Coronary artery (tissue), 2 donors: ENCODE measurements around the gene KRTAP10-3.

Experiments used
- DNase-seq: peaks from one replicate; pipeline ENCODE4 v3.0.0-alpha.2; 2017; ENCODE audit warnings: low spot score
- H3K27ac ChIP-seq, 2 donors: fragments of 200-600 bp; sonication (generic); one replicate each; pipeline ENCODE4 v1.5.1; 2016 to 2019
- H3K4me3 ChIP-seq: fragments of 200-600 bp; sonication (generic); 2 replicates; pipeline ENCODE4 v1.5.1; 2016; ENCODE audit warnings: mild to moderate bottlenecking, moderate library complexity
- CTCF ChIP-seq: fragments of 200-600 bp; sonication (generic); IDR thresholded peaks from one replicate; pipeline ENCODE4 v1.5.1; 2019; ENCODE audit warnings: antibody characterized with exemption

Gene KRTAP10-3

GRCh38 chr21:44516342-44516741 is 42.3 kb downstream of the KRTAP10-3 start:
- TF ChIP-seq CTCF = no peak
- no peak overlapping the region for H3K27ac ChIP-seq
- no peak for DNase-seq
- no peak overlapping the region for H3K4me3 ChIP-seq

GRCh38 chr21:44515359-44516165 is 43.0 kb downstream of the KRTAP10-3 start:
- TF ChIP-seq CTCF = no peak
- DNase-seq = no peak

GRCh38 chr21:44514746-44515358 is 43.7 kb downstream of the KRTAP10-3 start:
- TF ChIP-seq CTCF = no peak
- no peak for DNase-seq
- no peak overlapping the region for H3K27ac ChIP-seq
- H3K4me3 ChIP-seq = no peak overlapping the region

More at GRCh38 chr21:44515359-44516165, 43.0 kb downstream of the KRTAP10-3 start:
- Histone ChIP-seq H3K27ac (no peak overlapping the region), H3K4me3 (no peak overlapping the region)

- H3K27ac ChIP-seq = no peak overlapping the region
- no peak overlapping the region for H3K4me3 ChIP-seq
- DNase-seq = no peak
These were observed 44.4 kb downstream of the KRTAP10-3 start for GRCh38 chr21:44514218-44514520.

GRCh38 chr21:44513389-44514217 is 45.0 kb downstream of the KRTAP10-3 start:
- Histone ChIP-seq H3K27ac (no peak overlapping the region), H3K4me3 (no peak overlapping the region)
- no peak for TF ChIP-seq CTCF
- DNase-seq = no peak

More at GRCh38 chr21:44514218-44514520, 44.4 kb downstream of the KRTAP10-3 start:
- TF ChIP-seq CTCF = no peak

GRCh38 chr21:44512496-44513388 is 45.9 kb downstream of the KRTAP10-3 start:
- Histone ChIP-seq H3K4me3 (no peak overlapping the region), H3K27ac (no peak overlapping the region)
- TF ChIP-seq CTCF = no peak
- DNase-seq = no peak
